Left colon (tissue), 2 donors: ENCODE data around the gene TTC32. TPM values are rescaled to one million over a fixed set of nuclear protein-coding genes. Genes with fewer than 3 reads are reported as not detected.

ENCODE experiments used
- ATAC-seq: fragments of 200-7000 bp; cut with Tn5 transposase; one replicate; pipeline ENCODE4 v1.9.1; 2020; ENCODE audit warnings: mild to moderate bottlenecking, moderate library complexity
- DNase-seq, 2 donors: peaks; one replicate each; pipeline ENCODE4 v3.0.0-alpha.2; 2020
- intact Hi-C, 2 donors: fragments of 100-400 bp; cut with DNase I in 1 of 2; cut with micrococcal nuclease in 1 of 2; formaldehyde crosslinking; loops; one replicate each; pipeline versions ENCODE4 v1.11.2 to v1.14.0; 2022; cut with DNase I, micrococcal nuclease
- total RNA-seq, 2 donors: library from RNA; stranded (reverse); fragmentation: NEBNext Ultra II Directional; extraction: Animal tissue kit (Norgen Biotek cat#: 25700); gene quantifications; one replicate each; pipeline ENCODE4 v1.2.1, GENCODE V29; 2021
- donor health status: DM: no; HTN: no; CAD: no.
- donor health status: DM: yes; HTN: yes; CAD: no.

Gene TTC32
- total RNA-seq, 2 donors from 2014 or later: 9.8 to 10.4 TPM

DNA sequence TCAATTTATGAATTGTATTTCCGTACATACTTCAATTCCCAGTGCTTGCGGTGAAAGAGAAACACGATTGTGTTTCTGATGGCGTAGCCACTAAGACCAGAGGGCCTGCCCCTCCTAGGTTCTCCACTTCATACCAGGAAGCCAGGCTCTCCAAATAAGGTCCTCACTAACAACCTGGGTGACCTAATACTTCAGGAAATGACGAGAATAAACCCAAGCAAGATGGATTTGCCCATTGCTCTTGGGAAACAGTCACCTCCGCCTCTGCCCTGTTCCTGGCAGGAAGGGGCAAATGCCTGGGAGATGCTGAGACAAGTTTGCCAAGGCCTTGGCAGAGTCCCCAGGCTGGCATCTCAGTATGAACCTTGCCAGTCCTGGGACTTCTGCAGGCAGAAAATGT, 41.8 kb downstream of the TTC32 start:
- no peak for DNase-seq
- ATAC-seq: no peak
- intact Hi-C loops: loop anchor here (5.0 to 10.0 kb wide), 4 partner anchors 495 to 1475 kb away; no protein-coding TSS in a partner anchor

DNA sequence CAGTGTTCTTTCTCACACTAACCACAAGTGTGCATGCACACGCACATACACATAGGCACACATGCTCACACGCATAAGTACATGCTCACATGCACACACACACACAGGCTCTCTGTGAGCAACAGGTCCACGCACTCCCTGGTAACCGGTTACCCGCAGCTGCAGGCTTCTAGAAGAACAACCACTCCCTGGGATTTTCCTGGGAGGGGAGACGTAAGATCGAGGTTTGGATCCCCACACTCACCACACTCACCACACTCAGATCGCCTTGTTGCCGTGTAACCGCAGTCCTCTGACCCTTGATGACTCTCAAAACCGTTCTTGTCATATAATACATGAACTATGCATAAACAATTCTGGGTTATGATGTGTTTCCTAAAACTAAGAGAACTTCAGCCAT, 42.2 kb downstream of the TTC32 start:
- ATAC-seq (no peak), DNase-seq (no peak)
- intact Hi-C loops: no loop called here

DNA sequence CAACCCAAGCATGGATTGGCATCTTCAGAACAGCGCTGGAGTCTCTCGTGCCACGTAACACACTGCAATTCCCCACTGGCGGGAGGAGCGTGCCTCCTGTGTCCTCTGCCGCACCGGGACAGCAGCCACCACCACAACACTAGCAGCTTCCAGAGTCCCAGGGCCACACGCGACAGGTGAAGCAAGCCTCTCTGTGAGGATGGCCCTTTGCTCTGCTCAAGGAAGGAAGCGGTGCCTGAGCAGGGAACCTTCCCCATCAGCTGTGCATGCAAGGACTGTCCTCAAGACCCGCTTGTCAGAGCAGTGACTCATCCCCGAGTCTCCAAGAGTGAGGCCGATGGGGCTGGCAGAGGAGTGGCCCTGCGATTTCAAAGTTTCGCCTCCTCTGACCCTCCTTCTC, 44.0 kb downstream of the TTC32 start:
- intact Hi-C loops: no loop called here
- no peak for ATAC-seq
- DNase-seq: no peak

DNA sequence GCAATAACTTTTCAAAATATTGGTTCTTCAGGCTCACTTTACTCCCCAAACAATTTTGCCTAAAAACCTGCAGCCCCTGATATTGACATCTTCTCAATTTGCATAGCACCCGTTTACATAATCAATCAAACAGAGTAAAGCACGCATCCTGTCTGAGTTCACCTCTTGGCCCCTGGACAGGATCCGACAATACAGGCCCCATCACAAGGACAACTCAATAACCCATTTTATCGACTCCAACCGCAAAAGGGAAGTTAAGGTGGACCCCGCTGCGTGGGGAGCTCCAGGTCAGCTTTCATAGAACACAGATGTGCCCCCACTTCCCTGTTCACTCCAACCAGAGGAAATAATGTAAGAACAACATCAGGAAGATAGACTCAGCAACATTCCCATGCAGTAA, 44.7 kb downstream of the TTC32 start:
- intact Hi-C loops: no loop called here
- ATAC-seq (no peak), DNase-seq (no peak)

DNA sequence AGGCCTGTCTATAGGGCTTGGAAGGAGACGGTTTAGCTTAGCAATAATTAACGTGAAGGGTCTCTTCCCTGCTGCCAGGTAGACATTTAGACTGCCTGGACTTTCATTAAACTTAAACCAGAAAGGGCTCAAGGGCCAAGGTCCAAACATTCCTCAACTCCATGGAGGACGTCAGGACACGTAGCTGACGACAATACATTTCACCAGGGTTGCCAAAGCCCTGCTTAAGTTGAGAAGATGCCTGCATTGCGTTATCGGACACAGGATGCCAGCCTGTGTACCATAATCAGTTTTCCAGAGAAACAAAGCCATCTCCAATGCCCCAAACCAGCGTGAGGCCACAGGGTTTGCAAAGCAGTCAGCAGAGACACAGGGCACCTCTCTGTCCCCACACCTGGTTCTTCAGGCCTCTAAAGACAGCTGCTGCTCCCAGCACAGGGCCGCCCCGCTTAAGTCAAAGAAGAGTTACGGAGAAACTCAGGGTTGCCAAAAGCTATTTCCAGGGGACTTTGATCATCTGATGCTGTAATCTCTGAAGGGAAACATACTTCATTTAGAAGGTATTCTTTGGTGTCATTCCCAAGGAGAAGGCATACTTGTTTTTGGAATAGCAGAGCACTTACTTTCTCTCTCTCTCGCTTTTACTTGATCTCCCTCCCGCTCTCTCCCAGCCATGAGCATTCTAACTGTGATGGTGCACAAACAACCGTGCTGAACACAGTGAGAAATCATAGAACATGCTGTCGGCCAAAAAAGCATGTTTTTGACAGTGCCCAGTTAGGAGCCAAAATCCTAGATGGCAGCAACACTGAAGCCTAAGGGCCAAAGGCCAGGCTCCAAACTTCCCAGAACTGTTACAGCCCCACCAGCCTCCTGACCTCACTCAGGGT, 46.0 kb downstream of the TTC32 start:
- no peak for ATAC-seq
- no peak for DNase-seq
- intact Hi-C loops: no loop called here

DNA sequence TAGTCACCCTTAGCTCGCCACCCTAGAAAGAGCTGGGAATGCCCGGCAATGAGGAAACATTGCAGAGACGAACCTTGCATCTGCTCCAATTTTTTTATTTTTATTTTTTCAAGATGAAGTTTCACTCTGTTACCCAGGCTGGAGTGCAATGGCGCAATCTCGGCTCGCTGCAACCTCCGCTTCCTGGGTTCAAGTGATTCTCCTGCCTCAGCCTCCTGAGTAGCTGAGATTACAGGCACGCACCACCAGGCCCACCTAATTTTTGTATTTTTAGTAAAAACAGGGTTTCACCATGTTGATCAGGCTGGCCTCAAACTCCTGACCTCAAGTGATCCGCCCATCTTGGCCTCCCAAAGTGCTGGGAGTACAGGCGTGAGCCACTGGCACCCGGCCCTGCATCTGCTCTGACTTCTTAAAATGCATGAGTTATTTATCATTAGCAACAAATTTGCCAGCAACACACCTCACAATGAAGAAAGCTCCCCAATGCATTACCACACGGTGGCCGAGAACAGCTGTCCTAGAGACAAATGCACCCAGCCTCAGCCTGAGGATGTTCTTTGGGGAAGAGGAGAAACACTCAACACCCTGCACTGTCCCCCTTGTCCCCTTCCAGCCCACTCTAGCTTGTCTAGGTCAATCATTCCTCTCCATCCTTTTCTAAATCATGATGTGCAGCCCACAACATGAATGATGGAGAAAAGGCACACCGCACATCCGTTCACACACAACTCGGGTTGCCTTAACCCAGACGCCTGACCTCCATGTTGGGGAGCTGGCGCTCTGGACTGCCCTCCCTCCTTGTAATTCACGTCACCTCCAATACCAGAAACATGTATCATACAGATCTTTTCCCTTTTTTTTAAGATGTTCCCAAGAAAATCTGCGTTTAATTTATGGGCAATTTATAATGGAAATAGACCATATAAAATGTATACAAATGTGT, 46.9 kb downstream of the TTC32 start:
- no peak for DNase-seq
- no peak for ATAC-seq
- intact Hi-C loops: no loop called here

DNA sequence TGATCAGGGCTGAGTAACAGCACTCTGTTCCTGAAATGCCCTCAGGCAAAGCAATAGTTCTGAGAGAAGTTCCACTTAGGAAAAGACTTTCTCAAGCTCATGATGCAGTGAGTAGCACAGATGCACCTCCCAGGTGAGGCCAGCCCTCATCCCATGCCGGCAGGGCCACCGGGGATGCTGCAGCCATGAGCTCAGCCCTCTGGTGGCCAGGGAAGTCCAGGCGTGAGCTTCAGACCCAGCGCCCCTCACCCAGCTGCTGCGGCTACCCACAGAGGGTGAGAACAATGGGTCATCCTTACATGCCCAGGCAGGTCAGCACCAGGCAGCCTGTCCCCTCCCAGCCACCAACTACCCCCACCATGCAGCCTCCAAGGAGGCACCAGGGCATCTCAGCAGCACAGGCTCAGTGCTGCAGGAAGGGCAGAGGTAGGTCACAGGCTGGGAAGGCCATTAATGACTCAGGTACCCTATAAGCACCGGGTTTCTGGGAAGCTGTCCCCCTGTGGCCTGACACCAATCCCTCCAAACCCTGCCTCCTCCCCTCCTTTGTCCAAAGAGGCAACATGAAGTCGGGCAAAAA, 50.6 kb downstream of the TTC32 start:
- DNase-seq: no peak
- intact Hi-C loops: no loop called here

DNA sequence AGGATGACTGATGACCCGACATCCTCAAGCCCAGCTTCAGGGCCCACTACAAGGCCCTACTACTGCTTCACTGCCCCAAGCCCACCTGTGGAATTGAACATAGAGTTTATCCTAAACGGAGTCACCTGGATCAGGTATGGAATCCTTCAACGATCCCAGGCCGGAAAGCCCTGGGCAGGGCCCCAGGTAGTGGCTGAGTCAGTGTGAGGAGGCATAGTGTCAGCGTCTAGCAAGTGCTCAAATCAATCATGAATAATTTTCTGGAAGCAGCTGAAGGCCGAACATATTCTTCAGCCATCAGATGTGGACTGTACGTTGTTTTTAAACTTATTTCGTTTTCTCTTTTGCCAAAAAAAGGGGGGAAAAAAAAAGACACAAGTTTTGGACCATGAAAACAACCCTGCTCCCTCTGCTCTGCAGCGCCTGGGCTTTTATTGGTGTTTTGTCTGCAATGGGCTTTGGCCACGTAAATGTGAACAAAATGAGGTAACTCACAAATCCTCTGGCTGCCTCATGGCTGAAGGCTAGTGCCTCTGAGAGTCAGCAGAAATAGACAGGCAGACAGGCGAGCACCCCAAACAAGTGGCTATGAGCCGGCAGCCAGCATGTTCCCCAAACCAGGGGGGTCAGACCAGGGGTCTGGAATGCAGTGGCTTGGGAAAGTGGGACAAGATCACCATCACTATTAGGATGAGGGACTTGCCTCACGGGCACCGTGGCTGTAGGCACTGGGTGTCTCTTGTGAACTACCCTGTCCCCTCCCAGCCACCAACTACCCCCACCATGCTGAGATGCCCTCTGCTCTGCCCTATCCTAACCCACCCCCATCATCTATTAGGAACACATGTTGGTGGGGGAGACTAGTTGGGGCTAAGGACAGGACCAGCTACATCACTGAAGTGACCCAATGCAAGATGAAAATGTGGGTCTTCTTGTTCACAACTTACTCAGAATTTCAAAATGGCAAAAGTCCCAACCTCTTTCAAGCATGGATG, 51.4 kb downstream of the TTC32 start:
- ATAC-seq: no peak
- DNase-seq: no peak
- intact Hi-C loops: no loop called here

More for the DNA sequence above, 50.6 kb downstream of the TTC32 start:
- no peak for ATAC-seq

DNA sequence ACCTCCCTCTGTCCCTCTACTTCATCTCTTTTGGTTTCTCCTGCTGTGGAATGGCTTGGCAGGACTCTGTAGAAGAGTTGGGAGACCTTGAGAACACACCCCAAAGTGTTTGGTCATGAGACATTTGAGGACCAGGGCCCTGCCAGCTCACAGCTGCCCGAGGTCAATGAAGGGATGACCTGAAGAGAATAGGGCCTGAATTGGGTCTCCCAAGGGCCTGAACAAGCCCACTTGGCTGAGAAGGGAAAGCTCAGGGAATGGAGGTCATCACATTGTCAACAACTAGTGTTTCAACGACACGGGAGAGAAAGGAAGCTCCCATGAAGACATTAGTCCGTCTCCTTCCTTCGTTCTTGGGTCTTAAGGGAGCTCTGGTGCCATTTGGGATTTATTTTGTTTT, 52.8 kb downstream of the TTC32 start:
- intact Hi-C loops: no loop called here
- ATAC-seq: no peak
- no peak for DNase-seq

DNA sequence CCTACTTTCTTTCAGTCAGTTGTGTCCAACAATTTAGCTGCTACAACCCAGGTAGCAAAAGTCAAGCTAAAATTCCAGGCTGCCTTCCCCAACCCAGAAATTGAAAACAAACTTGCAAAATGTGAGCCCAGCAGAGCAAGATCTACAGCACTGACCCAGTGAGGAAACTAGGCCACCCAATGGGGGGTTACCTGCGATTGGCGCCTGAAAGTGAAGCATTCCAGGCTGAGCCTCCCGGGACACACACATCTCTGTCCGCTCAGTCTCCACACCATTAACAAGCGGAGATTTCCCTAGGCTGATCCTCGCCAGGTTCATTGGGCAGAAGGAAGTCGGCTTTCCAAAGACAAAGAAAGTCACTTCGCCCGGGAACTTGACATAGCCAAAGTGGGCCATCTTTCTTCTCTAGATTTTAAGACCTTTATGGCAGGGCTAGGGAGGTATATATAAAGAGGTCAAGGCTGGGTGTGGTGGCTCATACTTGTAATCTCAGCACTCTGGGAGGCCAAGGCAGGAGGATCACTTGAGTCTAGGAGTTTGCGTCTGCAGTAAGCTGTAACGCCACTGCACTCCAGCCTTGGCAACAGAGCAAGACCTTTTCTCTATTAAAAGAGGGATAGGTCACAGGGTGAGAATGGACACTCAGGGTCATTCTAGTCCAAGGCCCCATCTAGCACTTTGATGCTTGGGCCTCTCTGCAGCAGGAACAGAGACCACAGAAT, 53.6 kb downstream of the TTC32 start:
- no peak for DNase-seq
- intact Hi-C loops: no loop called here
- ATAC-seq: no peak

DNA sequence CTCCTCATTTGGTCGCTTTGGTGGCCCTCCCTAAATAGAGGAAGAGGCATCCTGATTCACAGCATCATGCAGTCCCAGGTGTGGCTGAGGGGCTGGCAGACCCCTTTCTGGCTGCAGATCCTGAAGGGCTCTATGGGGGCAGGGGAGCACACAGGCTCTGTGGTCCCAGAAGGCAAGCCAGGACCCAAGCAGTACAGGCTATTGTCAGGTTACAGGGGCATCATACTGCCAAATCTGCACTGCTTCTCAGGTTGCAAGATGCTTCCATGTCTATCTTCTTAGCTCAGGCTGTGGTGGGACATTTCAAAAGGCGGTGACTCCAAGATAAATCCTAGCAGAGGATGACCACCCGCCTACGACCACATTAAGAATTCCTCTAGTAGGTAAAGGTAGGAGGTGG, 54.3 kb downstream of the TTC32 start:
- no peak for ATAC-seq
- intact Hi-C loops: no loop called here
- DNase-seq: no peak

Other genes with a start within 250 kb of the TTC32 start
- 1 to 10 TPM; 2.4 to 3.1 TPM for gene WDR35, start 88.1 kb upstream of the TTC32 start, total RNA-seq
- gene MATN3, start 110.7 kb upstream of the TTC32 start, total RNA-seq: under 1 TPM; 0.15 to 0.42 TPM
- 100 to 1,000 TPM; 151 to 168 TPM for gene LAPTM4A, start 149.6 kb upstream of the TTC32 start, total RNA-seq